Measurements from ENCODE around the gene AMBP.

AMBP gene

GRCh38 chr9:114082017-114082762 lies 4.1 kb upstream of the AMBP start:
- no peak overlapping the region for H3K4me3 ChIP-seq (ENCODE audit: insufficient read depth, low read depth, low read length, poor library complexity, severe bottlenecking)
- H3K4me1 ChIP-seq (ENCODE audit: control insufficient read depth, insufficient read depth, low read length, poor library complexity, severe bottlenecking), result no peaks in the 10 kb centered on the region

GRCh38 chr9:114081441-114082016 lies 3.4 kb upstream of the AMBP start:
- Histone ChIP-seq H3K4me1 (ENCODE audit: control insufficient read depth, insufficient read depth, low read length, poor library complexity, severe bottlenecking) (no peaks in the 10 kb centered on the region), H3K36me3 (ENCODE audit: control insufficient read depth, insufficient read depth, low read length) (no peaks in the 10 kb centered on the region), H3K9me3 (ENCODE audit: control insufficient read depth, low read length) (no peaks in the 10 kb centered on the region), H3K4me3 (ENCODE audit: insufficient read depth, low read depth, low read length, poor library complexity, severe bottlenecking) (no peak overlapping the region), H3K27ac (ENCODE audit: insufficient read depth, low read length, poor library complexity, severe bottlenecking) (no peak overlapping the region), H3K27me3 (replicated peaks; ENCODE audit: control insufficient read depth, insufficient read depth, low read length, poor library complexity, severe bottlenecking) (peaks cover 4% of the 10 kb centered on the region)
- no peak for DNase-seq

More at GRCh38 chr9:114082017-114082762, 4.1 kb upstream of the AMBP start:
- Histone ChIP-seq H3K27me3 (replicated peaks; ENCODE audit: control insufficient read depth, insufficient read depth, low read length, poor library complexity, severe bottlenecking) (peaks cover 4% of the 10 kb centered on the region), H3K27ac (ENCODE audit: insufficient read depth, low read length, poor library complexity, severe bottlenecking) (no peak overlapping the region), H3K36me3 (ENCODE audit: control insufficient read depth, insufficient read depth, low read length) (no peaks in the 10 kb centered on the region), H3K9me3 (ENCODE audit: control insufficient read depth, low read length) (no peaks in the 10 kb centered on the region)
- peak; percentile 30 to 58 (median 32) for DNase-seq

GRCh38 chr9:114080773-114081440 lies 2.8 kb upstream of the AMBP start:
- Histone ChIP-seq H3K27me3 (replicated peaks; ENCODE audit: control insufficient read depth, insufficient read depth, low read length, poor library complexity, severe bottlenecking) (peaks cover 4% of the 10 kb centered on the region), H3K4me3 (ENCODE audit: insufficient read depth, low read depth, low read length, poor library complexity, severe bottlenecking) (no peak overlapping the region), H3K9me3 (ENCODE audit: control insufficient read depth, low read length) (no peaks in the 10 kb centered on the region), H3K4me1 (ENCODE audit: control insufficient read depth, insufficient read depth, low read length, poor library complexity, severe bottlenecking) (no peaks in the 10 kb centered on the region), H3K36me3 (ENCODE audit: control insufficient read depth, insufficient read depth, low read length) (no peaks in the 10 kb centered on the region), H3K27ac (ENCODE audit: insufficient read depth, low read length, poor library complexity, severe bottlenecking) (no peak overlapping the region)
- no peak for DNase-seq

- DNase-seq, result no peak
- Histone ChIP-seq H3K4me3 (ENCODE audit: insufficient read depth, low read depth, low read length, poor library complexity, severe bottlenecking) (no peak overlapping the region), H3K9me3 (ENCODE audit: control insufficient read depth, low read length) (no peaks in the 10 kb centered on the region), H3K27ac (ENCODE audit: insufficient read depth, low read length, poor library complexity, severe bottlenecking) (no peak overlapping the region), H3K36me3 (ENCODE audit: control insufficient read depth, insufficient read depth, low read length) (no peaks in the 10 kb centered on the region), H3K27me3 (replicated peaks; ENCODE audit: control insufficient read depth, insufficient read depth, low read length, poor library complexity, severe bottlenecking) (peaks cover 4% of the 10 kb centered on the region), H3K4me1 (ENCODE audit: control insufficient read depth, insufficient read depth, low read length, poor library complexity, severe bottlenecking) (no peaks in the 10 kb centered on the region)
These were observed 2.2 kb upstream of the AMBP start for GRCh38 chr9:114080195-114080772.

GRCh38 chr9:114078781-114079156 lies 669 bp upstream of the AMBP start:
- Histone ChIP-seq H3K9me3 (ENCODE audit: control insufficient read depth, low read length) (no peaks in the 10 kb centered on the region), H3K4me3 (ENCODE audit: insufficient read depth, low read depth, low read length, poor library complexity, severe bottlenecking) (no peak overlapping the region), H3K27me3 (replicated peaks; ENCODE audit: control insufficient read depth, insufficient read depth, low read length, poor library complexity, severe bottlenecking) (peaks cover 4% of the 10 kb centered on the region), H3K27ac (ENCODE audit: insufficient read depth, low read length, poor library complexity, severe bottlenecking) (no peak overlapping the region), H3K36me3 (ENCODE audit: control insufficient read depth, insufficient read depth, low read length) (no peaks in the 10 kb centered on the region), H3K4me1 (ENCODE audit: control insufficient read depth, insufficient read depth, low read length, poor library complexity, severe bottlenecking) (no peaks in the 10 kb centered on the region)
- no peak for DNase-seq

- Histone ChIP-seq H3K4me3 (ENCODE audit: insufficient read depth, low read depth, low read length, poor library complexity, severe bottlenecking) (no peak overlapping the region), H3K27me3 (replicated peaks; ENCODE audit: control insufficient read depth, insufficient read depth, low read length, poor library complexity, severe bottlenecking) (peaks cover 4% of the 10 kb centered on the region), H3K4me1 (ENCODE audit: control insufficient read depth, insufficient read depth, low read length, poor library complexity, severe bottlenecking) (no peaks in the 10 kb centered on the region), H3K36me3 (ENCODE audit: control insufficient read depth, insufficient read depth, low read length) (no peaks in the 10 kb centered on the region), H3K9me3 (ENCODE audit: control insufficient read depth, low read length) (no peaks in the 10 kb centered on the region), H3K27ac (ENCODE audit: insufficient read depth, low read length, poor library complexity, severe bottlenecking) (no peak overlapping the region)
- no peak for DNase-seq
These were observed 800 bp downstream of the AMBP start for GRCh38 chr9:114077162-114077837.

GRCh38 chr9:114076237-114077161 lies 1.6 kb downstream of the AMBP start:
- H3K9me3 ChIP-seq (ENCODE audit: control insufficient read depth, low read length), result no peaks in the 10 kb centered on the region
- H3K4me1 ChIP-seq (ENCODE audit: control insufficient read depth, insufficient read depth, low read length, poor library complexity, severe bottlenecking), result no peaks in the 10 kb centered on the region
- peaks cover 4% of the 10 kb centered on the region for H3K27me3 ChIP-seq (replicated peaks; ENCODE audit: control insufficient read depth, insufficient read depth, low read length, poor library complexity, severe bottlenecking)
- DNase-seq, result no peak
- H3K4me3 ChIP-seq (ENCODE audit: insufficient read depth, low read depth, low read length, poor library complexity, severe bottlenecking), result no peak overlapping the region
- H3K36me3 ChIP-seq (ENCODE audit: control insufficient read depth, insufficient read depth, low read length), result no peaks in the 10 kb centered on the region
- H3K27ac ChIP-seq (ENCODE audit: insufficient read depth, low read length, poor library complexity, severe bottlenecking), result no peak overlapping the region

GRCh38 chr9:114075602-114076001 lies 2.5 kb downstream of the AMBP start:
- Histone ChIP-seq H3K36me3 (ENCODE audit: control insufficient read depth, insufficient read depth, low read length) (no peaks in the 10 kb centered on the region), H3K4me1 (ENCODE audit: control insufficient read depth, insufficient read depth, low read length, poor library complexity, severe bottlenecking) (no peaks in the 10 kb centered on the region), H3K27ac (ENCODE audit: insufficient read depth, low read length, poor library complexity, severe bottlenecking) (no peak overlapping the region), H3K4me3 (ENCODE audit: insufficient read depth, low read depth, low read length, poor library complexity, severe bottlenecking) (no peak overlapping the region), H3K27me3 (replicated peaks; ENCODE audit: control insufficient read depth, insufficient read depth, low read length, poor library complexity, severe bottlenecking) (peaks cover 4% of the 10 kb centered on the region), H3K9me3 (ENCODE audit: control insufficient read depth, low read length) (no peaks in the 10 kb centered on the region)
- DNase-seq, result no peak
